ENCODE data around the gene DCLK1.
"Not testable (repeated sequence)": the region's sequence is repeated elsewhere in the genome, so short reads cannot be mapped to it uniquely, and the experiment has no call there.

Gene DCLK1

DNA sequence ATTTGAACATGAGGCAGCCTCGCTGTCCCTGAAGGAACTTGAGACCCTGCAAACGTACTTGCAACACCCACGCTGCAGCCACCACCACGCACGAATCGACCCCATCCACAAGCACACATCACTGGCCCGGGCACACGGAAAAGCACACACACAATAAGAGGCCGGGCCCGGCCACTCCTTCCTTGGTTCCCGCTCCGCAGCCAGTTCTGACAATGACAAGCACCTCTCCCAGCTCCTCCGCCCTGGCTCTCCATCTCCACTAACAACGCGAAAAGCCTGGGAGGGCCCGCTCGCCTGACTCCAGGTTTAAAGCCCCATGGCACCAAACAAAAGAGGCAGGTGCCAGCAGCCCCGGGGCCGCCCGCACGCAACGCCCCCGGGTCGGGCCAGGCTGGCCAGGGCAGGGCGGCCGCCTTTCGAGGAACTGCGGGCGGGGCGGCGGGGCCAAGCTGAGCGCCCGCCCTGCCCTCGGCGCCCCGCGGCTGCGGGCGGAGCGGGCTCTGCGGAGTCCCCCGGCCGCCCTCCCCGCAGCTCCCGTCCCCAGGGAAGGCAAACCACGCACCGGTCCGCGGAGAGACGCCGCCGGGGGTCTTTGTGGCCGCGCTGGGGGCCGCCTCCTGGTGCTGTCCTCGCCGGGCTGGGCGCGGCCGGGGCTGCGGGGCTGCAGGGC, 495 bp downstream of the DCLK1 start:
- peak; percentile 59 for DNase-seq

DNA sequence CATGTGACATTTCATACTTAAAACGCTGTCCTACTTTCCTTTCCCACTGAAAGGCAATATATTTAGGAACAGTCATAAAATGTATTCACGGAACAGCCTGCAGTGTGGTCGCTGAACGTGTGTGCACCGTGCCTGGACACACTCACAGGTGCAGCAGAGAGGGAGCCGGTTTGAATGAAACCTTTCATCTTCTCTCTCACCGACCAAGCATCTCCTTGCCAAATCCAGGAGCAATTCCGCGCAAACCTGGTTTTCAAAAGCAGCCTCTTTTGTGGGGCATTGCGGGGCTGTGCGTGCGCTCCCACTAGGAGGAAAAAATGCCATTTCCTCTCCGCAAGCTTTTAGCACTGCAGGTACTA, 1.0 kb downstream of the DCLK1 start:
- DNase-seq, result no peak

DNA sequence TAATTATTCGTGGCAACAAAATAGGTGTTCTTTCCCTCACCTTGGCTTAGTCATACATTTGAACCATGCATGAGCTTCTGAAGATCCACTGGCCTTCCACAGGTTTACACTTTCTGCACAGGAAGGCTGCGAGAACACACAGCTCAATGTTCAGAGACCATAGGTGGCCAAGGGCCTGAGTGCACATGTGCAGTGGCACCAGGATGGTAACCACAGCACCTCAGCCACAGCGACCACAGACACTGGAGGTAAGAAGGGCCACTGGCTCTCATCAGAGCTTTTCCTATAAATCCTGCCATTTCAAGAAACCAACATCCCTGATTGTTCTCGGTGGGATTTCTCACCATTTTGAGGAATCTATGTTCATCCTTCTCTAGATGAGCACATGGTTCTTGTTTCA, 1.6 kb downstream of the DCLK1 start:
- DNase-seq, result no peak

DNA sequence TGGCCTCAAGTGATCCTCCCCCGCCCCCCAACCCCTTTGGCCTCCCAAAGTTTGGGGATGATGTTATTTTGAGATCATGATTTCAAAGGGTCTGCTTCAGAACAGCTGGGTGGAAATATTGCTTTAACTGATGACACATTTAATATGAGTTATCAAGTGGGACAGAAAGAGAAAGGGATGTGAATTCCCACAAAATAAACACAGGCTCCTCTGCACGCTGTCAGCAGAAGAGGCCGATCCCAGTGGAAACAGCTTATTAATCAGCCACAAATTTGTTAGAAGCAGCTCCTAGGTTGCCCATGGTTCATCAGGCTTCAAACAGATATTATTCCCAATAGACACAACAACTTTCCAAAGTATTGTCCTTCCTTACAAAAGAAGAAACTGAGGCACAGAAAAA, 4.7 kb downstream of the DCLK1 start:
- DNase-seq, result no peak

DNA sequence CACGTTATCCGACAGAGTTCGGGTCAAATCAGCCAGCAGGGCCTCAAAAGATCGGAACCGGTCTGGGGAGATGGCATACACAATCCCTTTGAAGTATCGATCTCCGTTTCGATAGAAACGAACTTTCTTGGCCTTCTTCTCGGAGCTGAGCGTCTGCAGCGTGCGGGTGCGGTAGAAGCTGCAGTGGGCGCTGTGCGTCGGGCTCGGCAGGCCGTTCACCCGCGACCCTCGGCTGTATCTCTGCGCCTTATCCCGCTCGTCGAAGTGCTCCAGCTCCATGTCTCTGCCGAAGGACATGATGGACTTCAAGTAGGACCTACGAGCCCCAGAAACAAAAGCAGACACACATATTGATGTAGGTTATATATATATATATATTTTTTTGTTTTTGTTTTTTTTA, 5.3 kb downstream of the DCLK1 start:
- no peak for DNase-seq

DNA sequence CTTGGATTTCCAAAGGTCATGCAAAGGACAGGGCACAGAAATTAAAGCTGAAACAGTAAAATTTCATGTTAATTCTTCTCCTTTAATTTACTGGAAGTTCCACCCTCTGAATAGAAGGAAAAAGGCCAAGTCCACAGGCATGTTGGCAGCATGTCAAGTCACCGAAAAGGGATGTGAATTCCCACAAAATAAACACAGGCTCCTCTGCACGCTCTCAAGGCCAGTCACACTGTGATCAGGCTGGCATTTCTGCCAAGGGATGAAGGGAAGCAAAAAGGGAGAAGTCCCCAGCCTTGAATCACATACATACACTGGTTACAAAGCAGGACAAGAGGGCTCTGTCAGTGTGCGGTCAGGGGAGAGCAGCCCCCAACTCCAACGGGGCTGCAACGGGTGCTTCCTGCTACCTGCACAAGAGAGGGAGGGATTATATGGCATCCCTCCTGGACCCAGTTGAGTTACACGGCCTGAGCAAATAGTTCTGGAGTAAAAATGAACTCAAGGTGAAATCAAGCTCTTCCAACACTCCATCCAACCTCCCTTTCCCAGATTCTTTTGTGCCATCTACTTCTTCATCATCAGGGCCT, 6.9 kb downstream of the DCLK1 start:
- no peak for DNase-seq

DNA sequence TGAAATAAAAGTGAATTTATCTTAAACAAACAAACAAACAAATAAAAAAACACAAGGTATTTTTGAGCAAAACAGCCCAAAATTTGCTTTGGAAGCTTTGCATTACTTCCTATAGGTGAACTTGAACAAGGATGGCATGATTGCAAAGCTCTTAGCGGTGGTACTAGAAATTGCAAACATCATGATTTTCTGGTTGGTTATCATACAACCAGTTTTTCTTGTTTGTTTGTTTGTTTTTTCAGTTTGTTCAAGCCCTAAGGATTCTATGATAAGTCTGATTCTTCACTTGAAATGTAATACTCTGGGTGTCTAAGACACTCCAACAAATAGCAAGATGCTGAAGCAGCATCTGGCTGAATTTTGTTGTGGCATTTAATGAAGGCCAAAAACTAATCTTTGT, 15.9 kb downstream of the DCLK1 start:
- DNase-seq, result no peak

DNA sequence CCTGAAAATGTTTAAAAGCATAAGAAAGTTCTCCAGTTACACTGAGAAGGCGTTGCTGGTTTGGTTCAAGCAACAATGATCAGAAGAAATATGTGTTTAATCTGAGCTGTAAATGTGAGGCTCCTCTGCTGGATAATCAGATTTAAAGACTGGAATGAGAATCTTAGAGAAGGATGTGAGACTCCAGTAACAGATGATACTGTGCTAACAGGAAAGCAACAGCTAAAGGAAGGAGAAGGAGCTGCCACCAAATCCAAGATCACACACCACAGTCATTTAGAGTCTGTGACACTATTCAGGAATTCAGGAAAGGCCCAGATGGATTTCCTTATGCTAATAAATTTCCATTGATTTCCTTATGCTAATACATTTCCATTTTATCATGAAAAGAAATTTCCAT, 16.9 kb downstream of the DCLK1 start:
- no peak for DNase-seq

DNA sequence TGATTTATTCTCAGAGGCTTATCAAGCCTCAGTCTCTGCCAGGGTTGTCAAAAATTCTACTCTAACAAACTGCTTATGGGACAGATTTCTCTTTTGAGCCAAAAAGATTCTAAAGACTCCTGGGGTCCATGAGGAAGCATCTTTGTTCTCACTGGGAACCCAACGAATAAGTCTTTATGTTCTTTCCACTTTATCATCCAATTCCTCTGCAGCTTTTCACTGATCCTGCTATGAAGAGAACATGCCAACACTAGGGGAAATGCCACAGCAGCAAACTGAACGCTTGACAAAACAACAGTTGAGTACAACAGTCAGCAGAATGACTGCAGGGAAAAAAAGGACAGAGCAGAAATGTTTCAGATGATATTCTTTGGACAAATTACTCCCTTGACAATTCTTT, 22.2 kb downstream of the DCLK1 start:
- DNase-seq, result no peak

DNA sequence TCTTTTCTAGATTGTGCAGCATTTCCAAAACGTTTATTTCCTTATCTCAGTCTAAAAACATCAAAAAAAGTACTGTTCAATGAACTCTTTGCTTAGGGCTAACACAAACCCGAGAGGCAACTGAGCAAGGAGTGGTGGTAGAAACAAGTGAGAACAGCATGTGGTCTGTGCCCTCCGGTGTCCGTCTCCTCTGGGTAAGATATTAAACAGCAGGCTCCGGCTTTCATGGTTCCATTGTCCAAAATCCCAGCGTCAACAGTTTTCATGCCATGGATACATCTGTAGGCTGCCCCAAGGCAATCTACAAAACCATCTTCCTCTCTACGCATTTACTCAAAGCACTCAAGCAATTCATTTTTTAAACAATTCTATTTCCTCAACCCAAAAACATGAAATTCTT, 22.8 kb downstream of the DCLK1 start:
- DNase-seq, result no peak

DNA sequence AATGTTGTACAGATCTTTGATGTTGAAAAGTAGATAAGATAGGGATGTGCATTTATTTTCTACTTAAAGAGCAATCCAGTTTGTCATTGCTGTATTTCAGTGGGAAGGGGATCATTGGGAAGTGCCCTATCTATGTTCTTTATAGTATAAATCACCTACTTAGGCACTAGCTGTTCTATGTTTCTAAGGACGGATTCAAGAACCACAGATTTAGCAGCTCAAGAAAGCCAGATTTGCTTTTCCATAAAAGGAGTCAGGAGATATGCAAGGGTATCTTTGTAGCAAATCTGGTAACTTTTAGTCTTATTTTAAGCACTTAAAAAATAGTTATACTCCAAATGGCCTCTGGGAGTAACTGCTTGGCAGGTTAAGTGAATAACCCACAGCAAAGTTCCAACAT, 23.7 kb downstream of the DCLK1 start:
- no peak for DNase-seq

DNA sequence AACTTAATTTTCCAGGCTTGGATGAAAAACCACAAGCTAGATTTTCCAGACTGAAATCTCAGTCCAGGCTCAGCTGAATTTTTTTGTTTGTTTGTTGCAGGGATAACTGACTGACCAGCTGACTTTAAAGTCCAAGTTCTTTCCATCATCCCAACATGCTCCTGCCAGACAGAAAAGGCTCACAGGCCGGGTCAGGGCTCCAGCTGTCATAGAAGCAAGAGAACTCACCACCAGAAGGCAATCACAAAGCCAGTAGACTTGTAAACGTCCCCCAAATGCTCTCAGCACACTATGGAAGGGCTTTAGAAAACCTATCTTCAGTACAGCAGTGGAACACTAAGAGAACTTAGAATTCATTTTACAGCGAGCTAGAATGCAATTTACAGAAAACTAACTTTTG, 25.5 kb downstream of the DCLK1 start:
- DNase-seq, result no peak

DNA sequence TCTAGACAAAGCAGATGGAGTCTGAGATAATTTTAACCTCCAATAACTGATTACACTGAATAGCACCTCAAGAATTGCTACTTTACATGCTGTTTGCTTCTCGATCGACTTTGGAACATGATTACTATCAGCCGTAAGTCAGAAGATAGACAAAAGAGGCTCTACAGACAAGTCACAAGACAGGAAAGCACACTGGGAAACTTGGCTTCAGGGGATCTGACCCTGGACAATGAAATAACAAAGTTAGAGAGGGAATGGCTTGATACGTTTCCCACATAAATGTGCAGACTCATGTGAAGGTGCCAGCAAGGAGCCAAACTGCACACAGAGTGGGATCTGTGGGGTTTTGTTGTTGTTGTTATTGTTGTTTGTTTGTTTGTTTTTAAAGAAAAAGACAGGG, 28.5 kb downstream of the DCLK1 start:
- no peak for DNase-seq

DNA sequence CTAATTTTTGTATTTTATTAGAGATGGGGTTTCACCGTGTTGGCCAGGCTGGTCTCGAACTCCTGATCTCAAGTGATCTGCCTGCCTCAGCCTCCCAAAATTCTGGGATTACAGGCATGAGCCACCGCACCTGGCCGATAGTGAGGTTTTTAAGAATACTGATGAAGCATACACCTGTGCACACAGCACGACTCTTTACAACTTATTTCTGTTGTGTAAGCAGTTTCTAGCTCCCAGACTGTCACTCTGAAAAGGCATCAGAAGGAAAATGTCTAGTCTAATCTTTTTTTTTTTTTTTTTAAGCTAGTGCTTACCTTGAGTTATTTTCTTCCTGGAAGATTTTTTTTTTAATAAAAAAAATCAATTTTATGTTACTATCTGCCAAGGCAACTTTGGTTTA, 29.3 kb downstream of the DCLK1 start:
- not testable (repeated sequence) for DNase-seq

DNA sequence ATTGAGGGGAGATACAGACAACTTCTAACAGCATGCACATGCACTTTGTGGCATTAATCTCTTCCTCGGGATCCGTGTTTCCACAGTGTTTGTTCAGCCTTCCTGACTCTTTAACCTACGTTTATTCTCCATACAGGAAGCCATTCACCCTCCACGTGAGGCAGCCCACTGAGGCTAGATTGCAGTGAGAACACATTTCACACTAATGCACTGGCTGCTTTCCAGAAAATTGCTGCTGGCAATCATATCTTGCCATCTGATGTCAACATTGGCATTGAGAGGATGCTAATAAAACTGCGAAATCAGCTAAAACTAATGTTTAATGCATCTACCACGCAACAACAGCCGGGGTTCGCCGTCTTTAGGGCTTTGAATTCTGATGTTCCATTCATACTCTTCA, 30.0 kb downstream of the DCLK1 start:
- no peak for DNase-seq

DNA sequence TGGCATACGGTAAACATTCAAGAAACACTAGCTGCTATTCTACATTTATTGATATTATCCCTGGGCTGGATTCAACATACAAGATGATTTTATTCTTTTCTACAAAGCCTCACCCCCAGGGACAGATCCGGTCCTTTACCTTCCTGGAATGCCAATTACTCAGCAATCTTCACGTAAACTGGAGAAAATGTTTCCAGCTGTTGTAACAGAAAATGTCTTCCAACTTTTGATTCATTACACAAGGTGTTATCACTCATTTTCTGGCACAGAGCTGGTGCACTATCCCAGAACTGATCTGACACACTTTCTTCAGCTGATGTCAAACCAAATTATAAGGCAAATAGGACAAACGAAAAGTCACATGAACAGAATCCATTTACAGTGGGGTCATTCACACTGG, 33.1 kb downstream of the DCLK1 start:
- no peak for DNase-seq

DNA sequence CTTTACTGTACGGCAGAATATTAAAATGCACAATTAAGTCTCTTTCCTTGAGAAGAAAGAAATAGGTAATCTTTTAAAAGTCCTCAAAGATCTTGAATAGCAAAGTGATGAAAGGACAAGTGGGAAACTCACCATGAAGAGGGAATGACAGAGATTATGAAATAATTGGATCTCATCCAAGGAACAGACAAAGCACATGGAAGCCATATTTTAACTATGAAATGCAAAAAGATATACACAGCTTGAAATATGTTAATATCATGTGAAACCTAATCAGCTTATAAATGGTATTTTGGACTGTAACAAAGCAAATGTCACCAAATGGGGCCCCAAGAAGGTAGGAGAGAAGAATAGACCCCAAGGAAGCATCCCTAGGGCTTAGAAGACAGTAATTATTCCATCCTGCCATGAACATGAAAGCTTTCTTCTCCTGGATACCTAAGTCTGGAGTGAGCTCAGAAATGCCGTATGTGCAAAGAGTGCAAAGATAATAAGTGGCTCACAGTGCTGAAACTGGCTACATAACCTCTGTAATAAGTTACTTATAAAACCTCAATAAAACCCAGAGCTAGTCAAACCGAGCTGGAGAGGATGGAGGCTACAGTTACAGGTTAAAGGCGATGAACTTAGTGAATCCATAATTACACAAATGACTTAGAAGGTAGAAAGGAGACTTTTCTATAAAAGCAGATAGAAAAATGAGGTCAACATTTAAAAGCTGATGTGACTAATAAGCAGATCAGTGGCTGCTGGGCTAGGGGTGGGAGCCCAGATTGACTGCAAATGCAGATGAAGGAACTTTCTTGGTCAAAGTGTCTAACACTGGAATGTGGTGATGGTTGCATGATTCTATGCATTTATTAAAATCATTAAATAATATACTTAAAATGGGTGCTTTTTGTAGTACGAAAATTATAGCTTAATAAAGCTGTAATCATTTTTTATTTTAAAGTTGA, 34.4 kb downstream of the DCLK1 start:
- no peak for DNase-seq

DNA sequence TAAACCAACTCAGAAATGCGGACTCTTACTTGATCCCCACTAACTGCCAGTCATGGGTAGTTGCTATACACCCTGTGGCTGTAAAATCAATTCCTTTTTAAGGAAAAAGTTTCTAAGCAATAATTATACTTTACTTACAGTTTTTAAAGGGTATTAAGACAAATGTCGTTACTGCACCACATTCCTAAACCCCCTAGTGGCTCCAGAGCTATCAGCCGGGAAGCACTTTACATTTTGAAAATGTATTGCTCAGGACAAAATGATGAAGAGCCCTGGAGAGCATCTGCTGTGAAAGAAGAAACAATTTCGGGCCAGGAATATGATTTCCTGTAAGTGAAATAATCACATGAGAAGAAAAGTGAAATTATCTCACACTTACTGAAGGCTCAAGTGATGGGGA, 36.7 kb downstream of the DCLK1 start:
- no peak for DNase-seq

DNA sequence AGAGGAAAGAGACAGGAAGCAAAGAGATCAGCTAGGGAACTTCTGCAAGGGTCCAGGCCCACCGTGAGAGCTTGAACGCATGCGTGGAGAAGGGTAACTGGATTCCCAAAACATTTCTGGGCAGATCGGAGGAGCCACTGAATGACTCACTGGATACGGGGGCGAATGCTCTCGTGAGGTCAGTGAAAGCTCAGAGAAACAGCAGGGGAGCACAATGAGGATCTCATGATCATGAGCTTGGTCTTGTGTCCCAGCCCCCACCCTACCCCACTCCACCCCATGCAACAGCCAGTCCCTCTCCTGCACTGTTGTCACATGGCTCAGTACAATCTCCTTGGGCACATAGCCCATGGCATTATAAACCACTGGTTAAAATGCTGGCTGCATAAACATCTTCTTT, 40.6 kb downstream of the DCLK1 start:
- no peak for DNase-seq

DNA sequence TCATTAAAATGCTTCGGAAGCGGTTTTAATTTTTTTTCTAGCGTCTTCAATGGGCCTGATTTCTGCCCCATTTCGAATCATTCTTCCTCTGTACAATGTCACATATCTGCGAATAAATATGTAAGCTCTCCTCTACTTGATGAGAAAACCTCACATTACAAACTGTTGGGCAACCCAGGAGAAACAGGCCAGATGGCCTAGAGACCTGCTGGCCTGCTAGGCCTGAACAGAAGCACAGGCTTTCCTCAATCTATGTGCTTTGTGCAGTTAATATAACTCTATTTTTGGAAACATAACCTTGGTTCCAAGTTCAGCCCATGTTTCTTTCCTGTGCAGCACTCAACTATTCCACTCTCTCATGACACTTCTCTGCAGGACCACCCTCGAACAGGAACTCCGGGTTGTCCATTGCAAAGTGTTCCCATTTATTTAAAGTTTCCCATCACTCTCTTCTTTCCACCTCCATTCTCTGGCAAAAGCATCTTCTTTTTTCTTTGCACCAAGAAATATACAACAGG, 42.0 kb downstream of the DCLK1 start:
- DNase-seq, result no peak

DNA sequence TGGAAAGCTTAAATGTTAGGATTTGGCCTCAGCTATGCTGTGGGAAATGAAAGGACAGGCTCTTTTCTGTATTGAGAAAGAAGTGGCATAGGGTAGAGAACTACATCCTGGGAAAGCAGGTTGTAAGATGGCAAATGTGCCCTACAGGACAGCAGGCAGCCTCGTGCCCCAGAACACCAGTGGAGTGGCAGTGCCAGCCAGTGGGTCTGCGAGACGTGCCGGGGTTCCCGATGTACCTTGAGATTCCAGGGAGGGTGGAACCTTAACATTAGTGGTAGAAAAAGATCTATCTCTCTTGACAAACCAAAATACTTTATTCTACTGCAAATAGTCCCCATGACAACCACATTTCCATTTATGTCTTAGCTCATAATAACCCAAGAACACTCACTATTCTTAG, 42.7 kb downstream of the DCLK1 start:
- DNase-seq, result no peak

DNA sequence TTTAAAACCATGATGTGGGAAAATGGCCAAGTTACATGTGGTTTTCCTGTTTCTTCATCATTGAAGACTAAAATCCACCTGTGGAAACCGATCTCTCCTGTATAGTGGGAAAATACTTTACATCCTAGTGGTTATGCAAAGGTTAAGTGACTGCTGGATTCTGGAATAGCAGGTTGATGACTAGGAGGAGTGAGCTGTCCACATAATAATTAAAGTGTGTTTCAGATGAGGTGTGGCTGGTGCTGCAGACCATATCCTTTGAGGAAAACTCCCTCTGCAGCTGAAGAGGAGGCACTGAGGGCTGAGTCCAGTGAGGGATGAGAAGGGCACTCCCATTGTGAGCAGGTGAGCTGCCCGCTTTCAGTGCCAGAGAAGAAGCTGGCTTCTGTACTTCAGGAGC, 43.2 kb downstream of the DCLK1 start:
- DNase-seq, result no peak

DNA sequence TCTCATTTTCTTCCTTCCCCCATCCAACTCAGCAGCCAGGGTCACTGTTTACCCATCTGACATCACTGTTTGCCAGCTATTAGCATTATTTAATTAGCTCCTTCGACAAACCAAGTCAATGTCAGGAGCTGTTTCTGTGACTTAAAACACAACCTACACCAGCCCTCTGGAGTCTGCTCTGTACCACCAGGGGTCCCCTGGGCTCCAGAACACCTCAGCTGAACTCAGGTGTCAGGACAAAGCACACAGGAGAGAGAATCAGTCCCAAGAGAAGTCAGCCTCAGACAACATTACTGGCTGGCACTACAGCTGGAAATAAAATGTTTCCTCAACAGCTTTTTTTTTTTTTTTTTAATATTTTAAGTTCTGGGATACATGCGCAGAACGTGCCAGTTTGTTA, 45.1 kb downstream of the DCLK1 start:
- DNase-seq, result no peak

DNA sequence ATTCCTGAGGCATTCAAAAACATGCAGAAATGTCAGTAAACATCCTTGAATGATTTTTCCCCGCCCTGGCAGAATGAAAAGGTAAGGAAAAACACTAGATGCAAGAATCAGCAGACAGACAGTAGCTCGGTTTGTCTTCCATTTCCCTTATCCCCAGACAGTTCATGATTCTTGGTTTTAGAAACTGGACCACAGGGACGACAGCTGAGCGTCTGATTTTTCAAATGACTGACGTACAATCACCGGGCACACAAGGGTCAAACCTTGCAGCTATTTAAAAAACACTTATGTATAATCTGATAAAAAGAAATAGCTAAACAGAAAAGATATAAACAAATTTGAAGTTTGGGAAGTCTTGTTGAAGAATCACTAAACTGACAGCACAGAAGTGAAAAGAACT, 47.1 kb downstream of the DCLK1 start:
- no peak for DNase-seq

Measured in right forelimb (tissue), 1 donor.